ENCODE data around the gene DHRS11.

DHRS11 gene

DNA sequence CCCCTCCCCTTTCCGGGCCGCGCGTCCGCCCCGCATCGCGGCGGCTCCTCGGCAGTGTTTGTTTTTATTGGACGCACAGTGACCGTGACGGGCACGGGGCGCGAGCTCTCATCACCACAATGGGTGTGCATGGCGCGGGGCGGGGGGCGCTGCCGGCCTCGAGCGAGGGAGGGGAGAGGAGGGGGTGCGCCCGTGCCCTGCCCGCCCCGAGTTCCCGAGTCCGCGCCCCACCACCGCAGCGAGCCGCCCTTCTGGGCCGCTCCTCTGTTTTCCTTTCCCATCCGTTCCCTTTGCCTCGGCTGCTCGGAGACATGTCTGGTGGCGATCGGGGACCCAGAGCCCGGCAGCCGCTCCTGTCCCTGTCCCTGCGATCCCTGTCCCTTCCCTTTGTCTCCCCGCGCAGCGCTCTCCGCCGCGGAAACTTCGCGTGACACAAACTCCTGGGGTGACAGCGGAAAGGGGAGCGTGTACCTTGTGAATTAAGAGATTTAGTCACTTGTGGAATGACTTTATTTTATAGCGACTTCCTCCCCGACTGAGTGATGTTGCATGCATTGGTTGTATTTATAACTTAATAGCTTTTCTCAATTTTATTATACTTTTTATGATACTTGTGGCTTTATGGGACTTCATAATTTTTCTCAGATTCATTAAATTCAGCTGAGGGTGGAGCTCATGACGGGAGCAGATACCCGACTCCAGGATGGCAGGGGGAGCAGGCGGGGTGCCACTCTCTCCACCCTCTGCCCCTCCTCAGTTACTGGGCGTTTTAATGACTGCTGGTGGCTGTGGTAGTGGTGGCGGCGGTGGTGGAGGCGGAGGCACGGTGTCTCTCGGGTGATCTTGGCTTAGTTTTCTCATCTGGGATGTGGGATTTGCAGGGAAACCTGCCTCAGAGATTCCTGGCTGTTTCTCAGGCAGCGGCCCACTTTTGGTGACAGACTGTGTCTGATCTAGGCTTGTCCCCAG is 50.5 kb downstream of the DHRS11 start:
- TF ChIP-seq, protein P1, sequence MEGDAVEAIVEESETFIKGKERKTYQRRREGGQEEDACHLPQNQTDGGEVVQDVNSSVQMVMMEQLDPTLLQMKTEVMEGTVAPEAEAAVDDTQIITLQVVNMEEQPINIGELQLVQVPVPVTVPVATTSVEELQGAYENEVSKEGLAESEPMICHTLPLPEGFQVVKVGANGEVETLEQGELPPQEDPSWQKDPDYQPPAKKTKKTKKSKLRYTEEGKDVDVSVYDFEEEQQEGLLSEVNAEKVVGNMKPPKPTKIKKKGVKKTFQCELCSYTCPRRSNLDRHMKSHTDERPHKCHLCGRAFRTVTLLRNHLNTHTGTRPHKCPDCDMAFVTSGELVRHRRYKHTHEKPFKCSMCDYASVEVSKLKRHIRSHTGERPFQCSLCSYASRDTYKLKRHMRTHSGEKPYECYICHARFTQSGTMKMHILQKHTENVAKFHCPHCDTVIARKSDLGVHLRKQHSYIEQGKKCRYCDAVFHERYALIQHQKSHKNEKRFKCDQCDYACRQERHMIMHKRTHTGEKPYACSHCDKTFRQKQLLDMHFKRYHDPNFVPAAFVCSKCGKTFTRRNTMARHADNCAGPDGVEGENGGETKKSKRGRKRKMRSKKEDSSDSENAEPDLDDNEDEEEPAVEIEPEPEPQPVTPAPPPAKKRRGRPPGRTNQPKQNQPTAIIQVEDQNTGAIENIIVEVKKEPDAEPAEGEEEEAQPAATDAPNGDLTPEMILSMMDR (IDR thresholded peaks at IDR 0.05; ENCODE audit: low read depth, low read length) = no peak
- DNase-seq (ENCODE audit: extremely low read depth, low read depth) = no peak

DNA sequence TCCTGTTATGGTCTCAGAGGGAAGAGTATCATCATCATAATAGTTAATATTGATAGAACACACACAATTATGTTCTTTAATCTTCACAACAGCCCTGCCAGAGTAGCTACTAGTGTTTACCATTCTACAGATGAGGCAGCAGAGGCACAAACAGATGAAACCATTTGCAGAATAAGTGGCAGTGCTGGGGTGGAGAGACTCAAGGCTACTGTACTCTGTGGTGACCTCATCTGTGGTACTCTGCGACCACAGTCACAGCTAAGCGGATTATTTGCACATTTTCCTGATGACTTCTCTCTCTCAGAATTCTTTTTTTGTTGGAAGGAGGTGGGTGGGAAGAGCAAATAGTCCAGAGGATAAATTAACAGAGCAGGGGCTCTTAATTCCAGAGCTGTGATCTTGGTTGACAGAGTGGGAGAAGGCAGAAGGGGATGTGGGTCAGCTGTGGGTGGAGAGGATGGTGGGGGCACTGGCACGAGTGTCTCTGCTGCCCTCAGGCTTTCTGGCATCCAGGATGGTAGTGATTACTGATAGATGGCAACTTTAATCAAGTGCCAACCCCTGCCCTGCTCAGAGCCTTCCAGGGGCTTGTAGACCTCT is 51.5 kb downstream of the DHRS11 start:
- TF ChIP-seq, protein P1 (IDR thresholded peaks at IDR 0.05; ENCODE audit: low read depth, low read length) = no peak
- no peak for DNase-seq (ENCODE audit: extremely low read depth, low read depth)

GRCh38 chr17:36645422-36645821 is 53.7 kb downstream of the DHRS11 start:
- TF ChIP-seq, protein P1 (IDR thresholded peaks at IDR 0.05; ENCODE audit: low read depth, low read length) = no peak
- no peak for DNase-seq (ENCODE audit: extremely low read depth, low read depth)

- no peak for DNase-seq (ENCODE audit: extremely low read depth, low read depth)
Measured at GRCh38 chr17:36647636-36648035, 56.0 kb downstream of the DHRS11 start.

GRCh38 chr17:36650096-36650775 is 58.6 kb downstream of the DHRS11 start:
- TF ChIP-seq, protein P1 (IDR thresholded peaks at IDR 0.05; ENCODE audit: low read depth, low read length) = no peak
- DNase-seq (ENCODE audit: extremely low read depth, low read depth) = no peak

More at GRCh38 chr17:36647636-36648035, 56.0 kb downstream of the DHRS11 start:
- TF ChIP-seq, protein P1 (IDR thresholded peaks at IDR 0.05; ENCODE audit: low read depth, low read length) = no peak

All from AG09319 (cell line).